Measurements from ENCODE around the gene PDE6C.
"Not testable (repeated sequence)": the region's sequence is repeated elsewhere in the genome, so short reads cannot be mapped to it uniquely, and the experiment has no call there.

Gene PDE6C

GRCh38 chr10:93630625-93631557 is 18.6 kb downstream of the PDE6C start:
- no peak for DNase-seq

- no peak for DNase-seq
Measured at GRCh38 chr10:93639791-93640190, 27.5 kb downstream of the PDE6C start.

- DNase-seq: no peak
Measured at GRCh38 chr10:93652857-93653256, 40.5 kb downstream of the PDE6C start.

- no peak for DNase-seq
Measured at GRCh38 chr10:93654201-93654600, 41.9 kb downstream of the PDE6C start.

- no peak for DNase-seq
Measured at GRCh38 chr10:93656155-93656554, 43.8 kb downstream of the PDE6C start.

- peak in 1 of 4 experiments; percentile 9 for DNase-seq
Measured at GRCh38 chr10:93657757-93658156, 45.4 kb downstream of the PDE6C start.

- DNase-seq: no peak
Measured at GRCh38 chr10:93666030-93666429, 53.7 kb downstream of the PDE6C start.

GRCh38 chr10:93667795-93668194 is 55.5 kb downstream of the PDE6C start:
- no peak for DNase-seq

- no peak for DNase-seq
Measured at GRCh38 chr10:93670372-93670771, 58.0 kb downstream of the PDE6C start.

- no peak for DNase-seq
Measured at GRCh38 chr10:93671042-93671441, 58.7 kb downstream of the PDE6C start.

- no peak for DNase-seq
Measured at GRCh38 chr10:93672022-93672678, 59.8 kb downstream of the PDE6C start.

- no peak for DNase-seq
Measured at GRCh38 chr10:93672890-93673289, 60.6 kb downstream of the PDE6C start.

GRCh38 chr10:93673791-93674190 is 61.5 kb downstream of the PDE6C start:
- no peak for DNase-seq

GRCh38 chr10:93678386-93678785 is 66.0 kb downstream of the PDE6C start:
- DNase-seq: no peak

- DNase-seq: no peak
Measured at GRCh38 chr10:93678805-93679587, 66.7 kb downstream of the PDE6C start.

- peak; percentile 50 to 81 (median 70) for DNase-seq
Measured at GRCh38 chr10:93680412-93681047, 68.2 kb downstream of the PDE6C start.

- DNase-seq: no peak
Measured at GRCh38 chr10:93687737-93688136, 75.4 kb downstream of the PDE6C start.

- no peak for DNase-seq
Measured at GRCh38 chr10:93695740-93696139, 83.4 kb downstream of the PDE6C start.

GRCh38 chr10:93696582-93696981 is 84.2 kb downstream of the PDE6C start:
- DNase-seq: not testable (repeated sequence)

GRCh38 chr10:93697207-93697606 is 84.9 kb downstream of the PDE6C start:
- no peak for DNase-seq

GRCh38 chr10:93701866-93702209 is 89.5 kb downstream of the PDE6C start:
- peak; percentile 44 to 67 (median 53) for DNase-seq

- peak; percentile 95 to 97 (median 96) for DNase-seq
Measured at GRCh38 chr10:93702210-93703001, 90.1 kb downstream of the PDE6C start, which contains the start of gene FRA10AC1. Gene FRA10AC1 (minus strand): TSS chr10:93702592. CDS start chr10:93700106, 2,486 bp downstream.

Data from suppressor macrophage (primary cell).